ENCODE data around the gene TNRC6B. TPM values are rescaled to one million over a fixed set of nuclear protein-coding genes. Genes with fewer than 3 reads are reported as not detected.

TNRC6B gene
- total and polyA plus RNA-seq, 9 donors: 7.0 to 21.7 (median 9.7) TPM

GRCh38 chr22:40330615-40331014 lies 152.9 kb downstream of the TNRC6B start:
- Histone ChIP-seq H3K36me3 (ENCODE audit: control insufficient read depth, insufficient read depth, low read length) (peaks cover 33% of the 10 kb centered on the region), H3K9me3 (replicated peaks; ENCODE audit: control insufficient read depth, low read depth, low read length) (no peaks in the 10 kb centered on the region), H3K4me3 (ENCODE audit: low read length) (no peak overlapping the region), H3K27me3 (ENCODE audit: control insufficient read depth, insufficient read depth, low read length) (no peaks in the 10 kb centered on the region), H3K27ac (ENCODE audit: low read length) (no peak overlapping the region), H3K4me1 (ENCODE audit: control insufficient read depth, insufficient read depth, low read length) (no peaks in the 10 kb centered on the region)
- peak; percentile 30 for DNase-seq
- 59% methylated on average over 9 of the region's 10 CpGs for WGBS (ENCODE audit: insufficient coverage)

- no peak for DNase-seq
- H3K9me3 ChIP-seq (replicated peaks; ENCODE audit: control insufficient read depth, low read depth, low read length): no peaks in the 10 kb centered on the region
- no peak overlapping the region for H3K27ac ChIP-seq (ENCODE audit: low read length)
- H3K4me1 ChIP-seq (ENCODE audit: control insufficient read depth, insufficient read depth, low read length): no peaks in the 10 kb centered on the region
- H3K36me3 ChIP-seq (ENCODE audit: control insufficient read depth, insufficient read depth, low read length): peaks cover 32% of the 10 kb centered on the region
- no peaks in the 10 kb centered on the region for H3K27me3 ChIP-seq (ENCODE audit: control insufficient read depth, insufficient read depth, low read length)
- no peak overlapping the region for H3K4me3 ChIP-seq (ENCODE audit: low read length)
- 69% methylated on average over 4 of the region's 4 CpGs for WGBS (ENCODE audit: insufficient coverage)
These were observed 154.0 kb downstream of the TNRC6B start for GRCh38 chr22:40331706-40332105.

- no peak for DNase-seq
- no peaks in the 10 kb centered on the region for H3K9me3 ChIP-seq (replicated peaks; ENCODE audit: control insufficient read depth, low read depth, low read length)
- H3K27ac ChIP-seq (ENCODE audit: low read length): no peak overlapping the region
- WGBS (ENCODE audit: insufficient coverage): 73% methylated on average over 6 of the region's 9 CpGs
- H3K27me3 ChIP-seq (ENCODE audit: control insufficient read depth, insufficient read depth, low read length): no peaks in the 10 kb centered on the region
- H3K4me3 ChIP-seq (ENCODE audit: low read length): no peak overlapping the region
- H3K36me3 ChIP-seq (ENCODE audit: control insufficient read depth, insufficient read depth, low read length): peaks cover 29% of the 10 kb centered on the region
- H3K4me1 ChIP-seq (ENCODE audit: control insufficient read depth, insufficient read depth, low read length): no peaks in the 10 kb centered on the region
These were observed 154.6 kb downstream of the TNRC6B start for GRCh38 chr22:40332319-40332781.

DNA sequence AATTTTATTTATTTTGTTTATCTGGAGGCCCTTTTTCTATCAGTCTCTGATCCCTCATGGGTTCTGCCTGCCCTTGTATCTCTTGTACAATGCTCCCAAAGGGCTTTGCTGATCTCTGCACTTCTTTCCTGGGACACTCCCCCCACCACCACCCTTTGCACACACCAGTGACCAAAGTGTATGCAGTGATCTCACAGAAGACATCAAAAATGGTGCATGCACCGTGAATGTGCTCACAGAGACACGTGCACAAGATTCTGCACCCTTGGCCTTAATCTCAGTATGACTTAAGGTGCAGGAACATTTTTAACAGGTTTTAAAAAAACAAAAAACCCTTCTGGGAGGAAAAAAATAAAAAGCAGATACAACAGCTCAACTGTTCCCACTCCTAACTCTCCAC lies 156.3 kb downstream of the TNRC6B start:
- Histone ChIP-seq H3K36me3 (ENCODE audit: control insufficient read depth, insufficient read depth, low read length) (peaks cover 28% of the 10 kb centered on the region), H3K4me1 (ENCODE audit: control insufficient read depth, insufficient read depth, low read length) (no peaks in the 10 kb centered on the region), H3K27ac (ENCODE audit: low read length) (no peak overlapping the region), H3K4me3 (ENCODE audit: low read length) (no peak overlapping the region), H3K27me3 (ENCODE audit: control insufficient read depth, insufficient read depth, low read length) (no peaks in the 10 kb centered on the region), H3K9me3 (replicated peaks; ENCODE audit: control insufficient read depth, low read depth, low read length) (no peaks in the 10 kb centered on the region)
- DNase-seq: no peak
- 79% methylated on average over 2 of the region's 2 CpGs for WGBS (ENCODE audit: insufficient coverage)

DNA sequence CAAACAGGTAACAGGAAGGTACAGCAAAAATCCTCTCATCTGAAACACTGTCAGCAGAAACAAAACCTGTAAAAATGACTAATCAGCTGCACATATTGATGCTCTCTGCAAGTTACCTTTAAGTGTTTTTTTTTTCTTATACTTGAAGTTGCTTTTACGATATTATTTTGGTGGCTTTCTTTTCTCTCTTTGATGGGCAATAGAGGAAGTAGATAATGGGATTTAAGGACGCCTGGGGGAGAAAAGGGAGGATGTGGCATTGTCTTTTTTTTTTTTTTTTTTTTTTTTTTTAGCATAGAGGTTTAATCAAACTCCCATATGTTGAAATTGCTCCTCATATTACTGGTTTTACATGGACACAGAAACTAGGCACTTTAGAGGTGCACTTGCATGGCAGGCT lies 157.2 kb downstream of the TNRC6B start:
- Histone ChIP-seq H3K36me3 (ENCODE audit: control insufficient read depth, insufficient read depth, low read length) (peaks cover 24% of the 10 kb centered on the region), H3K9me3 (replicated peaks; ENCODE audit: control insufficient read depth, low read depth, low read length) (no peaks in the 10 kb centered on the region), H3K27me3 (ENCODE audit: control insufficient read depth, insufficient read depth, low read length) (no peaks in the 10 kb centered on the region), H3K4me3 (ENCODE audit: low read length) (no peak overlapping the region), H3K4me1 (ENCODE audit: control insufficient read depth, insufficient read depth, low read length) (no peaks in the 10 kb centered on the region), H3K27ac (ENCODE audit: low read length) (no peak overlapping the region)
- WGBS (ENCODE audit: insufficient coverage): no CpG with 5 or more reads among the region's 2 CpGs
- no peak for DNase-seq

DNA sequence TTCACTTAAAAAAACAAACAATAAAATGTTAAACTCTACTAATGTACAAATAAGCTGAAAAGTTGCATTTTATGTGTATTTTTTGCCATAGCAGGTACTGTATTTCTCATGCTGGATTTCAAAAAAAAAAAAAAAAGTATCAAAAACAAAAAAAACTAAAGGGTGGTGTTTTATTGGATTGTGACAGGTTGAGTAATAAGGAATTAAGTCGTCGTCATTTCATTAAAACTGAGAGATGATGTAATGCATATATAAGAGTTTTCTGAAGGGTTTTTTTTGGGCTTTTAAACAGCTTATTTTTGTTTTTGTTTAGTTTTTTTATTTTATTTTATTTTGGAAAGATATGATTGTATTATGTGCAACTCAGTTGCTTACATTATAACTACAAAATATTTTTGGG lies 157.6 kb downstream of the TNRC6B start:
- no peak for DNase-seq
- Histone ChIP-seq H3K9me3 (replicated peaks; ENCODE audit: control insufficient read depth, low read depth, low read length) (no peaks in the 10 kb centered on the region), H3K27ac (ENCODE audit: low read length) (no peak overlapping the region), H3K36me3 (ENCODE audit: control insufficient read depth, insufficient read depth, low read length) (peaks cover 21% of the 10 kb centered on the region), H3K4me3 (ENCODE audit: low read length) (no peak overlapping the region), H3K27me3 (ENCODE audit: control insufficient read depth, insufficient read depth, low read length) (no peaks in the 10 kb centered on the region), H3K4me1 (ENCODE audit: control insufficient read depth, insufficient read depth, low read length) (no peaks in the 10 kb centered on the region)
- no CpG with 5 or more reads among the region's 2 CpGs for WGBS (ENCODE audit: insufficient coverage)

DNA sequence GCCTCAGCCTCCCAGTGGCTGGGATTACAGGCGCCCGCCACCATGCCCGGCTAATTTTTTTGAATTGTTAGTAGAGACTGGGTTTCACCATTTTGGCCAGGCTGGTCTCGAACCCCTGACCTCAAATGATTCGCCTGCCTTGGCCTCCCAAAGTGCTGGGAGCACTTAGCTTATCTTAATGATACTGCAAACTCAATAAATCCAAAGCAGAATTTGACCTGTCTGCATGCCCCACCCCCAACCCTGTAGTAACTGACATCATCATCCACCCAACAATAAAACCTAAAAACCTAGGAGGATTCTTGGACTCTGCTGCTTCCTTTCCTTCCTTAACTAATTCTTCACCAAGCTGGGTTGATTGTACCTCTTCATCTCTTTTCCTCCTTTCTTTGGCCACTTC lies 162.3 kb downstream of the TNRC6B start:
- no peak overlapping the region for H3K4me3 ChIP-seq (ENCODE audit: low read length)
- H3K27me3 ChIP-seq (ENCODE audit: control insufficient read depth, insufficient read depth, low read length): peaks cover 2% of the 10 kb centered on the region
- 86% methylated on average over 3 of the region's 5 CpGs for WGBS (ENCODE audit: insufficient coverage)
- H3K36me3 ChIP-seq (ENCODE audit: control insufficient read depth, insufficient read depth, low read length): peaks cover 3% of the 10 kb centered on the region
- H3K4me1 ChIP-seq (ENCODE audit: control insufficient read depth, insufficient read depth, low read length): peaks cover 7% of the 10 kb centered on the region
- H3K9me3 ChIP-seq (replicated peaks; ENCODE audit: control insufficient read depth, low read depth, low read length): no peaks in the 10 kb centered on the region
- no peak overlapping the region for H3K27ac ChIP-seq (ENCODE audit: low read length)
- no peak for DNase-seq

- H3K27me3 ChIP-seq (ENCODE audit: control insufficient read depth, insufficient read depth, low read length): peaks cover 2% of the 10 kb centered on the region
- no peaks in the 10 kb centered on the region for H3K9me3 ChIP-seq (replicated peaks; ENCODE audit: control insufficient read depth, low read depth, low read length)
- no peak overlapping the region for H3K4me3 ChIP-seq (ENCODE audit: low read length)
- peaks cover 14% of the 10 kb centered on the region for H3K4me1 ChIP-seq (ENCODE audit: control insufficient read depth, insufficient read depth, low read length)
- no peak for DNase-seq
- H3K36me3 ChIP-seq (ENCODE audit: control insufficient read depth, insufficient read depth, low read length): peaks cover 3% of the 10 kb centered on the region
- no peak overlapping the region for H3K27ac ChIP-seq (ENCODE audit: low read length)
- WGBS (ENCODE audit: insufficient coverage): no CpG with 5 or more reads among the region's 4 CpGs
These were observed 163.9 kb downstream of the TNRC6B start for GRCh38 chr22:40341604-40342003.

DNA sequence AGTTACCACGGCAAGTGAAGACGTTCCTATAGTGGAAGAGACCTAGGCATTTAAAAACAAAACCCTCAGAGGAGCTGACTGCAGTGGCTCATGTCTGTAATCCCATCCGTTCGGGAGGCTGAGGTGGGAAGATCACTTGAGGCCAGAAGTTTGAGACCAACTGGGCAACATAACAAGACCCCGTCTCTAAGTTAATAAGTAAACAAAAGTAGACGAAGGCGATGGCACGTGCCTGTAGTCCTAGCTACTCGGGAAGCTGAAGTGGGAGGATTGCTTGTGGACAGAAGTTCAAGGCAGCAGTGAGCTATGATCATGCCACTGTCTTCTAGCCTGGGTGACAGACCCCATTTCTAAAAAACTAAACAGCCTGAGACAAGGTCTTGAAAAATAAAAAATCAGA lies 164.8 kb downstream of the TNRC6B start:
- Histone ChIP-seq H3K27me3 (ENCODE audit: control insufficient read depth, insufficient read depth, low read length) (peaks cover 2% of the 10 kb centered on the region), H3K4me3 (ENCODE audit: low read length) (no peak overlapping the region), H3K36me3 (ENCODE audit: control insufficient read depth, insufficient read depth, low read length) (no peaks in the 10 kb centered on the region), H3K27ac (ENCODE audit: low read length) (no peak overlapping the region), H3K9me3 (replicated peaks; ENCODE audit: control insufficient read depth, low read depth, low read length) (no peaks in the 10 kb centered on the region), H3K4me1 (ENCODE audit: control insufficient read depth, insufficient read depth, low read length) (peaks cover 20% of the 10 kb centered on the region)
- no peak for DNase-seq
- WGBS (ENCODE audit: insufficient coverage): 44% methylated on average over 4 of the region's 9 CpGs

GRCh38 chr22:40345271-40345670 lies 167.5 kb downstream of the TNRC6B start:
- H3K4me3 ChIP-seq (ENCODE audit: low read length): peak overlapping the region; percentile 93
- WGBS (ENCODE audit: insufficient coverage): no CpG with 5 or more reads among the region's 6 CpGs
- H3K4me1 ChIP-seq (ENCODE audit: control insufficient read depth, insufficient read depth, low read length): peaks cover 26% of the 10 kb centered on the region
- DNase-seq: no peak
- H3K27me3 ChIP-seq (ENCODE audit: control insufficient read depth, insufficient read depth, low read length): peaks cover 2% of the 10 kb centered on the region
- peaks cover 11% of the 10 kb centered on the region for H3K36me3 ChIP-seq (ENCODE audit: control insufficient read depth, insufficient read depth, low read length)
- H3K9me3 ChIP-seq (replicated peaks; ENCODE audit: control insufficient read depth, low read depth, low read length): no peaks in the 10 kb centered on the region
- peak overlapping the region; percentile 97 for H3K27ac ChIP-seq (ENCODE audit: low read length)

DNA sequence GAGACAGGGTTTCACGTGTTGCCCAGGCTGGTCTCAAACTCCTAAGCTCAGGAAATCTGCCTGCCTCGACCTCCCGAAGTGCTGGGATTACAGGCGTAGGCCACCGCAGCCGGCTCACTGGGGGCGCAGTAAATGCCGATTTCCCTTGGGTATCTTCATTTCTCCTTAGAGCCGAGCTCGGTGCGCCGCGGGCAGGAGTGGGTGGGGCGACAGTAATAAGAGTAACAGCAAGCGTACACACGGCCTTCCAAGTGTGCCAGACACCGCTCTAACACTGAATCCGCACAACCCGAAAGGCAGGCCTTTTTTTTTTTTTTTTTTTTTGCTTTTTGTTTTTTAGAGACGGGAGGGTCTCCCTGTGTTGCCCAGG lies 168.1 kb downstream of the TNRC6B start:
- Histone ChIP-seq H3K27me3 (ENCODE audit: control insufficient read depth, insufficient read depth, low read length) (peaks cover 2% of the 10 kb centered on the region), H3K36me3 (ENCODE audit: control insufficient read depth, insufficient read depth, low read length) (peaks cover 13% of the 10 kb centered on the region), H3K4me3 (ENCODE audit: low read length) (peak overlapping the region; percentile 93), H3K4me1 (ENCODE audit: control insufficient read depth, insufficient read depth, low read length) (peaks cover 26% of the 10 kb centered on the region), H3K27ac (ENCODE audit: low read length) (peak overlapping the region; percentile 97), H3K9me3 (replicated peaks; ENCODE audit: control insufficient read depth, low read depth, low read length) (no peaks in the 10 kb centered on the region)
- under 1% methylated on average over 12 of the region's 20 CpGs for WGBS (ENCODE audit: insufficient coverage)
- DNase-seq: no peak
